Breast epithelium (tissue), 3 donors: ENCODE measurements around the gene TAF7L.

Experiments
- POLR2A ChIP-seq: fragments of 450-650 bp; IDR thresholded peaks from one replicate; pipeline ENCODE4 v1.6.1; 2016; ENCODE audit warnings: antibody characterized with exemption, mild to moderate bottlenecking, moderate library complexity
- POLR2AphosphoS5 ChIP-seq, 3 donors: sonication (generic); formaldehyde crosslinking; IDR thresholded peaks; one replicate each; pipeline ENCODE4 v1.6.1; 2017; ENCODE audit warnings: antibody characterized with exemption in 3 of 3
- TF ChIP-seq, protein P1 (sequence below), 3 donors: fragments of 450-650 bp; IDR thresholded peaks; one replicate each; pipeline ENCODE4 v1.5.1; 2016 to 2017; ENCODE audit warnings: antibody characterized with exemption in 3 of 3, mild to moderate bottlenecking in 3 of 3, moderate library complexity in 3 of 3

GRCh38 chrX:101290957-101291603 lies at the start of gene TAF7L:
- TF ChIP-seq POLR2AphosphoS5 (IDR thresholded peaks at IDR 0.05): no peak
- TF ChIP-seq, protein P1, sequence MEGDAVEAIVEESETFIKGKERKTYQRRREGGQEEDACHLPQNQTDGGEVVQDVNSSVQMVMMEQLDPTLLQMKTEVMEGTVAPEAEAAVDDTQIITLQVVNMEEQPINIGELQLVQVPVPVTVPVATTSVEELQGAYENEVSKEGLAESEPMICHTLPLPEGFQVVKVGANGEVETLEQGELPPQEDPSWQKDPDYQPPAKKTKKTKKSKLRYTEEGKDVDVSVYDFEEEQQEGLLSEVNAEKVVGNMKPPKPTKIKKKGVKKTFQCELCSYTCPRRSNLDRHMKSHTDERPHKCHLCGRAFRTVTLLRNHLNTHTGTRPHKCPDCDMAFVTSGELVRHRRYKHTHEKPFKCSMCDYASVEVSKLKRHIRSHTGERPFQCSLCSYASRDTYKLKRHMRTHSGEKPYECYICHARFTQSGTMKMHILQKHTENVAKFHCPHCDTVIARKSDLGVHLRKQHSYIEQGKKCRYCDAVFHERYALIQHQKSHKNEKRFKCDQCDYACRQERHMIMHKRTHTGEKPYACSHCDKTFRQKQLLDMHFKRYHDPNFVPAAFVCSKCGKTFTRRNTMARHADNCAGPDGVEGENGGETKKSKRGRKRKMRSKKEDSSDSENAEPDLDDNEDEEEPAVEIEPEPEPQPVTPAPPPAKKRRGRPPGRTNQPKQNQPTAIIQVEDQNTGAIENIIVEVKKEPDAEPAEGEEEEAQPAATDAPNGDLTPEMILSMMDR (IDR thresholded peaks at IDR 0.05): no peak
- TF ChIP-seq POLR2A: no peak
